Measurements from ENCODE around the gene TLL2. TPM values are rescaled to one million over a fixed set of nuclear protein-coding genes. Genes with fewer than 3 reads are reported as not detected.

TLL2 gene
- total and polyA plus RNA-seq, 8 donors, result 0.09 to 0.69 (median 0.29) TPM

GRCh38 chr10:96509017-96509641, 4.6 kb downstream of the TLL2 start:
- Histone ChIP-seq H3K27ac (no peak overlapping the region), H3K4me1 (peaks cover 16 to 20% of the 10 kb centered on the region in 2 donors), H3K36me3 (no peaks in the 10 kb centered on the region), H3K27me3 (peaks cover 20 to 64% of the 10 kb centered on the region in 2 donors), H3K4me3 (no peak overlapping the region), H3K9me3 (no peaks in the 10 kb centered on the region)
- DNase-seq, result no peak
- intact Hi-C loops (cut with DNase I), result no loop called here
- no peak for ATAC-seq
- TF ChIP-seq, protein P1, sequence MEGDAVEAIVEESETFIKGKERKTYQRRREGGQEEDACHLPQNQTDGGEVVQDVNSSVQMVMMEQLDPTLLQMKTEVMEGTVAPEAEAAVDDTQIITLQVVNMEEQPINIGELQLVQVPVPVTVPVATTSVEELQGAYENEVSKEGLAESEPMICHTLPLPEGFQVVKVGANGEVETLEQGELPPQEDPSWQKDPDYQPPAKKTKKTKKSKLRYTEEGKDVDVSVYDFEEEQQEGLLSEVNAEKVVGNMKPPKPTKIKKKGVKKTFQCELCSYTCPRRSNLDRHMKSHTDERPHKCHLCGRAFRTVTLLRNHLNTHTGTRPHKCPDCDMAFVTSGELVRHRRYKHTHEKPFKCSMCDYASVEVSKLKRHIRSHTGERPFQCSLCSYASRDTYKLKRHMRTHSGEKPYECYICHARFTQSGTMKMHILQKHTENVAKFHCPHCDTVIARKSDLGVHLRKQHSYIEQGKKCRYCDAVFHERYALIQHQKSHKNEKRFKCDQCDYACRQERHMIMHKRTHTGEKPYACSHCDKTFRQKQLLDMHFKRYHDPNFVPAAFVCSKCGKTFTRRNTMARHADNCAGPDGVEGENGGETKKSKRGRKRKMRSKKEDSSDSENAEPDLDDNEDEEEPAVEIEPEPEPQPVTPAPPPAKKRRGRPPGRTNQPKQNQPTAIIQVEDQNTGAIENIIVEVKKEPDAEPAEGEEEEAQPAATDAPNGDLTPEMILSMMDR (IDR thresholded peaks at IDR 0.05), result no peak

GRCh38 chr10:96507044-96507443, 6.7 kb downstream of the TLL2 start:
- Histone ChIP-seq H3K9me3 (no peaks in the 10 kb centered on the region), H3K27me3 (peaks cover 5 to 52% of the 10 kb centered on the region in 2 donors), H3K4me3 (no peak overlapping the region), H3K36me3 (no peaks in the 10 kb centered on the region), H3K4me1 (no peaks in the 10 kb centered on the region), H3K27ac (no peak overlapping the region)
- intact Hi-C loops (cut with DNase I), result no loop called here
- ATAC-seq (no peak), DNase-seq (no peak)
- TF ChIP-seq, protein P1 (IDR thresholded peaks at IDR 0.05), result no peak

DNA sequence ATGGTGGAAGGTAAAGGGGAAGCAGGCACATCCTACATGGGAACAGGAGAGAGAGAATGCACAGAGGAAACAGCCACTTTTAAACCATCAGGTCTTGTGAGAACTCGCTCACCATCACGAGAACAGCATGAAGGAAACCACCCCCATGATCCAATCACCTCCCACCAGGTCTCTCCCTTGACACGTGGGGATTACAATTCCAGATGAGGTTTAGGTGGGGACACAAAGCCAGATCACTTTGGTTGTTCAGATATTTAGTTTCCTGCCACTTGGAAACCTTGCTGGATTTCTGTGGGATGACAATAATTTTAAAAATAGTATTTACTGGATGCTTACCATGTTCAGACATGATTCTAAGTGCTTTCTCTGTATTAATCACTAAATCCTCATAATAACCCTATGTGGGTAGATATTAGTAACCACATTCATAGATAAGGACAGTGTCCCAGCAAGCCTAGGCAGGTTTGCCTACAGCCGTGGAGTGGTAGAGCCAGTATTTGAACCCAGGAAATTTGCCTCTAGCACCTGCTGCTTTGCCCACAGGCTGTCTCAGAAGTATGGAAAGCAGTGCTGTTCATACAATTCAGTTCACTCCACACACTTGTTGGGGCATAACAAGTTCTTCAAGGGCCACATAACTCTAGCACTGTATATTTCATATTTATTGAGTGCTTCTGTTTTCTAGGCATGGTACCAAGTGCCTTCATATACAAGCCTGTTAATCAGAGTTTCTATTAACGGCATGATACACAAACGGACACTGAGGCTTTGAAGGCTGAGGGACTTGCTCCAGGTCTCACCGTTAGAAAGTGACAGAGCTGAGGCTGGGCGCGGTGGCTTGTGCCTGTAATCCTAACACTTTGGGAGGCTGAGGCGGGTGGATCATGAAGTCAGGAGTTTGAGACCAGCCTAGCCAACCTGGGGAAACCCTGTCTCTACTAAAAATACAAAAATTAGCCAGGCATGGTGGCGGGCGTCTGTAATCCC, 8.3 kb downstream of the TLL2 start:
- TF ChIP-seq, protein P1 (IDR thresholded peaks at IDR 0.05), result no peak
- Histone ChIP-seq H3K36me3 (no peaks in the 10 kb centered on the region), H3K4me1 (no peaks in the 10 kb centered on the region), H3K9me3 (no peaks in the 10 kb centered on the region), H3K4me3 (no peak overlapping the region), H3K27me3 (peaks cover 0 to 39% of the 10 kb centered on the region in 2 donors), H3K27ac (no peak overlapping the region)
- intact Hi-C loops (cut with DNase I), result no loop called here
- peak in 1 of 4 donors; percentile 12 for DNase-seq
- no peak for ATAC-seq

- ATAC-seq, result no peak
- TF ChIP-seq, protein P1 (IDR thresholded peaks at IDR 0.05), result no peak
- DNase-seq, result no peak
- Histone ChIP-seq H3K27ac (no peak overlapping the region), H3K27me3 (peaks cover 0 to 40% of the 10 kb centered on the region in 2 donors), H3K36me3 (no peaks in the 10 kb centered on the region), H3K4me1 (no peaks in the 10 kb centered on the region), H3K4me3 (no peak overlapping the region), H3K9me3 (no peaks in the 10 kb centered on the region)
- intact Hi-C loops (cut with DNase I), result no loop called here
Observed at GRCh38 chr10:96502561-96503282, 11.0 kb downstream of the TLL2 start.

Data from left lung (tissue), 10 donors.